ENCODE measurements around the gene KRTAP19-7.

DNA sequence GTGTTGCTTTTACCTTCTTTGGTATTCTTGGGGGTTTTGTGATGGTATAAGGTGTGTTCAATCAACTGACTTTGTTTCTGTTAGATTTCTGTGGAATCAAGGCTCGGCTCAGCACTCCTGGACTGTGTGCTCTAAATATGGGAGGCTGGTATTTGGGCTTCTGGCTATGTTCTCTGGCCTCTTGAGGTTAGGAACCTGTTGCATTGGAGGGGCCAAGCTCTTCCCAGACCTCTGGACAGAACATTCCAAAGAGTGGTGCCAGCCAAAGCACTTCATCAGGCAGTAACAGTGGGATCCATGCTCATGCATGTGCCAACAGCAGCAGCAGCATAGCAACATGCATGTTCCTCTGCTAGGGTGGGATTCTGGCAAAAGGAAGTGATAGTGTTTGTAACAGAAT lies 8.3 kb downstream of the KRTAP19-7 start:
- TF ChIP-seq GATA2 (IDR thresholded peaks at IDR 0.05; ENCODE audit: insufficient read depth, insufficient read length, low read depth, low read length) (no peak), CTCF (IDR thresholded peaks at IDR 0.05; ENCODE audit: extremely low read depth in 1 of 2, insufficient read depth in 1 of 2, low read depth in 1 of 2, low read length in 2 of 2) (no peak), POLR2A (IDR thresholded peaks at IDR 0.05; ENCODE audit: low read depth, low read length) (no peak), EZH2 (IDR thresholded peaks at IDR 0.05; ENCODE audit: borderline replicate concordance, low read depth, low read length, severe bottlenecking) (no peak), MYC (IDR thresholded peaks at IDR 0.05; ENCODE audit: low read depth, low read length) (no peak), MAX (IDR thresholded peaks at IDR 0.05; ENCODE audit: insufficient read depth, insufficient read length) (no peak), JUN (IDR thresholded peaks at IDR 0.05; ENCODE audit: borderline replicate concordance, insufficient read depth, insufficient read length, low read depth) (no peak)
